BE2C (cell line): Measurements from ENCODE around the gene CCNY.

Experiments used
- DNase-seq: peaks from one replicate; pipeline ENCODE4 v3.0.0-alpha.2; 2020
- H3K27me3 ChIP-seq: fragments of 250-450 bp; sonication (Bioruptor Pico); 2 replicates; pipeline ENCODE4 v1.5.1; 2020; ENCODE audit warnings: mild to moderate bottlenecking
- H3K36me3 ChIP-seq: fragments of 250-450 bp; sonication (Bioruptor Pico); 2 replicates; pipeline ENCODE4 v1.5.1; 2020; ENCODE audit warnings: mild to moderate bottlenecking
- H3K4me1 ChIP-seq: fragments of 250-450 bp; sonication (Bioruptor Pico); 2 replicates; pipeline ENCODE4 v1.5.1; 2020
- H3K4me3 ChIP-seq: 2 replicates; pipeline ENCODE4 v1.5.1; 2011; ENCODE audit warnings: low read depth, low read length
- H3K9me3 ChIP-seq: fragments of 250-450 bp; sonication (Bioruptor Pico); 2 replicates; pipeline ENCODE4 v1.5.1; 2020
- CTCF ChIP-seq: IDR thresholded peaks from 2 replicates; pipeline ENCODE4 v1.5.1; 2012; ENCODE audit warnings: mild to moderate bottlenecking, low read depth, low read length

CCNY gene

GRCh38 chr10:35329520-35329919 is 6.8 kb upstream of the CCNY start:
- no peak overlapping the region for H3K4me3 ChIP-seq
- H3K27me3 ChIP-seq, result no peaks in the 10 kb centered on the region
- peaks cover 3% of the 10 kb centered on the region for H3K4me1 ChIP-seq
- H3K36me3 ChIP-seq, result no peaks in the 10 kb centered on the region
- TF ChIP-seq CTCF, result no peak
- no peak for DNase-seq
- H3K9me3 ChIP-seq, result no peaks in the 10 kb centered on the region

GRCh38 chr10:35331894-35332640 is 4.2 kb upstream of the CCNY start:
- DNase-seq, result no peak
- Histone ChIP-seq H3K27me3 (no peaks in the 10 kb centered on the region), H3K36me3 (peaks cover 2% of the 10 kb centered on the region; the same call in 1 of the 2 replicates), H3K4me1 (peaks cover 3% of the 10 kb centered on the region), H3K9me3 (no peaks in the 10 kb centered on the region), H3K4me3 (no peak overlapping the region)
- no peak for TF ChIP-seq CTCF

GRCh38 chr10:35334297-35334696 is 2.0 kb upstream of the CCNY start:
- no peak for TF ChIP-seq CTCF
- Histone ChIP-seq H3K36me3 (peaks cover 5% of the 10 kb centered on the region; the same call in 1 of the 2 replicates), H3K9me3 (no peaks in the 10 kb centered on the region), H3K4me1 (no peaks in the 10 kb centered on the region; the same call in none of the 2 replicates), H3K27me3 (no peaks in the 10 kb centered on the region), H3K4me3 (no peak overlapping the region)
- no peak for DNase-seq

- no peaks in the 10 kb centered on the region; the same call in 1 of the 2 replicates for H3K4me1 ChIP-seq
- no peaks in the 10 kb centered on the region for H3K9me3 ChIP-seq
- peak; percentile 25 for DNase-seq
- H3K27me3 ChIP-seq, result no peaks in the 10 kb centered on the region
- peaks cover 5% of the 10 kb centered on the region; the same call in 1 of the 2 replicates for H3K36me3 ChIP-seq
- no peak for TF ChIP-seq CTCF
- H3K4me3 ChIP-seq, result peak overlapping the region; percentile 84
Measured at GRCh38 chr10:35335133-35336083, 901 bp upstream of the CCNY start.

- TF ChIP-seq CTCF, result no peak
- peak; percentile 51 for DNase-seq
- H3K4me1 ChIP-seq, result no peaks in the 10 kb centered on the region; the same call in none of the 2 replicates
Measured at GRCh38 chr10:35336921-35337823, 863 bp downstream of the CCNY start.

More at GRCh38 chr10:35336921-35337823, 863 bp downstream of the CCNY start:
- peaks cover 5% of the 10 kb centered on the region; the same call in 1 of the 2 replicates for H3K36me3 ChIP-seq
- peak overlapping the region; percentile 77 for H3K4me3 ChIP-seq
- H3K9me3 ChIP-seq, result no peaks in the 10 kb centered on the region
- no peaks in the 10 kb centered on the region for H3K27me3 ChIP-seq
